Right cardiac atrium (tissue), 5 donors: ENCODE data around the gene PLXDC2. TPM values are rescaled to one million over a fixed set of nuclear protein-coding genes. Genes with fewer than 3 reads are reported as not detected.
A peak's percentile ranks its signal among the peaks of the same experiment; 100 is the strongest.
"Not testable (repeated sequence)": the region's sequence is repeated elsewhere in the genome, so short reads cannot be mapped to it uniquely, and the experiment has no call there.

Source experiments
- ATAC-seq, 2 donors: fragments of 200-7000 bp; cut with Tn5 transposase; one replicate each; pipeline versions ENCODE4 v1.8.0 to v1.9.1; 2020; ENCODE audit warnings: moderate library complexity in 2 of 2, mild to moderate bottlenecking in 1 of 2
- DNase-seq, 3 donors: peaks; one replicate each; pipeline ENCODE4 v3.0.0-alpha.2; 2020
- H3K27ac ChIP-seq: one replicate; pipeline ENCODE4 v1.5.1; 2013; ENCODE audit warnings: mild to moderate bottlenecking, low read length, control low read depth, moderate library complexity
- H3K27me3 ChIP-seq: one replicate; pipeline ENCODE4 v1.6.1; 2013; ENCODE audit not compliant: control insufficient read depth, insufficient read depth
- H3K4me1 ChIP-seq: one replicate; pipeline ENCODE4 v1.6.1; 2013; ENCODE audit warnings: low read length; ENCODE audit not compliant: control insufficient read depth, insufficient read depth
- H3K4me3 ChIP-seq: one replicate; pipeline ENCODE4 v1.5.1; 2013; ENCODE audit warnings: low read length, control low read depth
- H3K9me3 ChIP-seq: one replicate; pipeline ENCODE4 v1.6.1; 2013; ENCODE audit warnings: low read length; ENCODE audit not compliant: control insufficient read depth
- WGBS: extraction: QIAGEN DNeasy Blood & Tissue Kit; methylation state at CpG from one replicate; pipeline ENCODE4 v1.1.7; 2013; 5-methylcytosine and 5-hydroxymethylcytosine counted together
- intact Hi-C, 4 donors: fragments of 100-400 bp; cut with DNase I; formaldehyde crosslinking; loops; one replicate each; pipeline versions ENCODE4 v1.11.0 to v1.14.0; 2022 to 2023
- polyA plus RNA-seq: library from polyadenylated mRNA; stranded (reverse); fragments of 200-250 nt; gene quantifications from one replicate; pipeline ENCODE4 v1.2.3, GENCODE V29; 2013
- total RNA-seq, 4 donors: library from RNA; stranded (reverse); fragmentation: NEBNext Ultra II Directional; extraction: Animal tissue kit (Norgen Biotek cat#: 25700); gene quantifications; one replicate each; pipeline ENCODE4 v1.2.1, GENCODE V29; 2021
- donor health status: healthy with polysubstance abuse.
- donor health status: DM: no; HTN: yes; CAD: no.
- donor health status: DM: no; HTN: no; CAD: no.
- donor health status: DM: no; HTN: yes; CAD: no; lungs with severe emphysema.
- donor health status: DM: yes; HTN: yes; CAD: no.

Gene PLXDC2
- total and polyA plus RNA-seq, 5 donors: 5.5 to 37.4 (median 26.9) TPM

- WGBS: 84% methylated on average over 5 of the region's 5 CpGs
- Histone ChIP-seq H3K4me3 (no peak overlapping the region), H3K27me3 (no peaks in the 10 kb centered on the region), H3K4me1 (peaks cover 3% of the 10 kb centered on the region), H3K9me3 (no peaks in the 10 kb centered on the region), H3K27ac (no peak overlapping the region)
- ATAC-seq: no peak
- intact Hi-C loops: no loop called here
- DNase-seq: no peak
Measured at GRCh38 chr10:19983880-19984565, 167.8 kb downstream of the PLXDC2 start.

- ATAC-seq: no peak
- 80% methylated on average over 3 of the region's 3 CpGs for WGBS
- Histone ChIP-seq H3K27me3 (no peaks in the 10 kb centered on the region), H3K9me3 (no peaks in the 10 kb centered on the region), H3K4me1 (peaks cover 3% of the 10 kb centered on the region), H3K27ac (no peak overlapping the region), H3K4me3 (no peak overlapping the region)
- DNase-seq: no peak
- intact Hi-C loops: no loop called here
Measured at GRCh38 chr10:19985745-19986144, 169.5 kb downstream of the PLXDC2 start.

- 51% methylated on average over 2 of the region's 2 CpGs for WGBS
- Histone ChIP-seq H3K4me3 (no peak overlapping the region), H3K27ac (no peak overlapping the region), H3K4me1 (peaks cover 3% of the 10 kb centered on the region), H3K9me3 (no peaks in the 10 kb centered on the region), H3K27me3 (no peaks in the 10 kb centered on the region)
- intact Hi-C loops: no loop called here
- ATAC-seq (no peak), DNase-seq (no peak)
Measured at GRCh38 chr10:19986591-19986990, 170.4 kb downstream of the PLXDC2 start.

GRCh38 chr10:19987931-19988330 is 171.7 kb downstream of the PLXDC2 start:
- ATAC-seq (no peak), DNase-seq (no peak)
- Histone ChIP-seq H3K4me1 (peaks cover 3% of the 10 kb centered on the region), H3K27ac (no peak overlapping the region), H3K9me3 (no peaks in the 10 kb centered on the region), H3K27me3 (no peaks in the 10 kb centered on the region), H3K4me3 (no peak overlapping the region)
- intact Hi-C loops: no loop called here
- 30% methylated on average over 1 of the region's 1 CpG for WGBS

GRCh38 chr10:19993714-19994315 is 177.6 kb downstream of the PLXDC2 start:
- 94% methylated on average over 3 of the region's 3 CpGs for WGBS
- intact Hi-C loops: no loop called here
- Histone ChIP-seq H3K4me3 (no peak overlapping the region), H3K27ac (no peak overlapping the region), H3K27me3 (no peaks in the 10 kb centered on the region), H3K9me3 (no peaks in the 10 kb centered on the region), H3K4me1 (no peaks in the 10 kb centered on the region)
- no peak for DNase-seq
- ATAC-seq: no peak

GRCh38 chr10:19998482-19998881 is 182.2 kb downstream of the PLXDC2 start:
- Histone ChIP-seq H3K27ac (no peak overlapping the region), H3K9me3 (no peaks in the 10 kb centered on the region), H3K4me1 (peaks cover 3% of the 10 kb centered on the region), H3K27me3 (no peaks in the 10 kb centered on the region), H3K4me3 (no peak overlapping the region)
- intact Hi-C loops: no loop called here
- no peak for DNase-seq
- ATAC-seq: no peak
- 62% methylated on average over 2 of the region's 2 CpGs for WGBS

GRCh38 chr10:19999431-19999830 is 183.2 kb downstream of the PLXDC2 start:
- DNase-seq (no peak), ATAC-seq (no peak)
- H3K9me3 ChIP-seq: no peaks in the 10 kb centered on the region
- H3K27me3 ChIP-seq: no peaks in the 10 kb centered on the region
- H3K27ac ChIP-seq: no peak overlapping the region
- intact Hi-C loops: no loop called here
- WGBS: 89% methylated on average over 1 of the region's 1 CpG
- H3K4me1 ChIP-seq: peaks cover 3% of the 10 kb centered on the region
- no peak overlapping the region for H3K4me3 ChIP-seq

- intact Hi-C loops, H3K4me1 ChIP-seq, H3K4me3 ChIP-seq, H3K27ac ChIP-seq, DNase-seq, H3K9me3 ChIP-seq, H3K27me3 ChIP-seq, ATAC-seq: not testable (repeated sequence)
- 96% methylated on average over 2 of the region's 2 CpGs for WGBS
Measured at GRCh38 chr10:20002026-20002425, 185.8 kb downstream of the PLXDC2 start.

GRCh38 chr10:20002657-20003056 is 186.4 kb downstream of the PLXDC2 start:
- no peaks in the 10 kb centered on the region for H3K27me3 ChIP-seq
- no peak for DNase-seq
- peaks cover 6% of the 10 kb centered on the region for H3K4me1 ChIP-seq
- H3K9me3 ChIP-seq: no peaks in the 10 kb centered on the region
- no peak overlapping the region for H3K4me3 ChIP-seq
- intact Hi-C loops: no loop called here
- no peak for ATAC-seq
- H3K27ac ChIP-seq: no peak overlapping the region
- WGBS: 96% methylated on average over 3 of the region's 3 CpGs

- WGBS: 43% methylated on average over 3 of the region's 3 CpGs
- ATAC-seq (peak; percentile 63 to 67), DNase-seq (peak; percentile 61 to 80 (median 74))
- Histone ChIP-seq H3K27ac (peak overlapping the region; percentile 43), H3K27me3 (no peaks in the 10 kb centered on the region), H3K4me1 (peaks cover 6% of the 10 kb centered on the region), H3K4me3 (no peak overlapping the region), H3K9me3 (no peaks in the 10 kb centered on the region)
- intact Hi-C loops: no loop called here
Measured at GRCh38 chr10:20004087-20004523, 187.9 kb downstream of the PLXDC2 start.

GRCh38 chr10:20005638-20006037 is 189.4 kb downstream of the PLXDC2 start:
- DNase-seq (no peak), ATAC-seq (no peak)
- H3K9me3 ChIP-seq: no peaks in the 10 kb centered on the region
- H3K27ac ChIP-seq: no peak overlapping the region
- intact Hi-C loops: no loop called here
- no peaks in the 10 kb centered on the region for H3K27me3 ChIP-seq
- peaks cover 6% of the 10 kb centered on the region for H3K4me1 ChIP-seq
- WGBS: 93% methylated on average over 8 of the region's 8 CpGs
- no peak overlapping the region for H3K4me3 ChIP-seq
